Hepatocyte (in vitro differentiated cells): ENCODE data around the gene STPG1. TPM values are rescaled to one million over a fixed set of nuclear protein-coding genes. Genes with fewer than 3 reads are reported as not detected.

Source experiments
- DNase-seq: peaks from one replicate; pipeline ENCODE4 v3.0.0-alpha.2; 2016; ENCODE audit warnings: low spot score
- H2AFZ ChIP-seq: fragments of 200-600 bp; sonication (generic); 2 replicates; pipeline ENCODE4 v1.6.0; 2016; ENCODE audit warnings: antibody characterized with exemption, mild to moderate bottlenecking
- H3K27ac ChIP-seq: fragments of 200-600 bp; sonication (generic); 2 replicates; pipeline ENCODE4 v1.5.1; 2016; ENCODE audit warnings: mild to moderate bottlenecking
- H3K27me3 ChIP-seq: fragments of 200-600 bp; sonication (generic); 2 replicates; pipeline ENCODE4 v1.6.1; 2016
- H3K36me3 ChIP-seq: fragments of 200-600 bp; sonication (generic); replicated peaks from 2 replicates; pipeline ENCODE4 v1.5.1; 2016; ENCODE audit warnings: low read depth; ENCODE audit not compliant: insufficient read depth
- H3K4me1 ChIP-seq: fragments of 200-600 bp; sonication (generic); 2 replicates; pipeline ENCODE4 v1.5.1; 2016; ENCODE audit warnings: mild to moderate bottlenecking, moderate library complexity; ENCODE audit not compliant: insufficient read depth
- H3K4me2 ChIP-seq: fragments of 200-600 bp; sonication (generic); 2 replicates; pipeline ENCODE4 v1.6.0; 2016
- H3K4me3 ChIP-seq: fragments of 200-600 bp; sonication (generic); 2 replicates; pipeline ENCODE4 v1.5.1; 2016; ENCODE audit warnings: mild to moderate bottlenecking
- H3K79me2 ChIP-seq: fragments of 200-600 bp; sonication (generic); 2 replicates; pipeline ENCODE4 v1.6.0; 2017; ENCODE audit warnings: mild to moderate bottlenecking
- H3K9me2 ChIP-seq: fragments of 200-600 bp; sonication (generic); replicated peaks from 2 replicates; pipeline ENCODE4 v1.6.0; 2017; ENCODE audit warnings: mild to moderate bottlenecking; ENCODE audit not compliant: insufficient read depth
- H3K9me3 ChIP-seq: fragments of 200-600 bp; sonication (generic); 2 replicates; pipeline ENCODE4 v1.5.1; 2016; ENCODE audit warnings: low read depth, mild to moderate bottlenecking
- H4K20me1 ChIP-seq: fragments of 200-600 bp; sonication (generic); 2 replicates; pipeline ENCODE4 v1.6.0; 2016; ENCODE audit warnings: mild to moderate bottlenecking; ENCODE audit not compliant: insufficient read depth, poor library complexity, severe bottlenecking
- CTCF ChIP-seq: fragments of 200-600 bp; sonication (generic); IDR thresholded peaks from 2 replicates; pipeline ENCODE4 v1.5.1; 2016; ENCODE audit warnings: antibody characterized with exemption, mild to moderate bottlenecking; ENCODE audit not compliant: poor library complexity
- EZH2 ChIP-seq: fragments of 200-600 bp; sonication (generic); IDR thresholded peaks from 2 replicates; pipeline ENCODE4 v1.6.1; 2016; ENCODE audit warnings: antibody characterized with exemption, mild to moderate bottlenecking, borderline replicate concordance
- EZH2phosphoT487 ChIP-seq: fragments of 200-600 bp; sonication (generic); IDR thresholded peaks from one replicate; pipeline ENCODE4 v1.6.1; 2018; ENCODE audit warnings: antibody characterized with exemption, mild to moderate bottlenecking, low read depth, moderate library complexity; ENCODE audit not compliant: unreplicated experiment, severe bottlenecking
- WGBS: methylation state at CpG from one replicate; pipeline ENCODE4 v1.1.6; 2016; ENCODE audit warnings: low lambda C conversion rate; ENCODE audit errors: missing lambda C conversion rate; 5-methylcytosine and 5-hydroxymethylcytosine counted together
- polyA plus RNA-seq: library from polyadenylated mRNA; unstranded; fragments of >200 nt; fragmentation: Nextera tagmentation; extraction: Ambion mirVana; gene quantifications from 2 replicates; pipeline ENCODE4 v1.2.1, GENCODE V29; 2016
- total RNA-seq: library from RNA; depleted of rRNA; stranded (reverse); fragments of >200 nt; gene quantifications from 2 replicates; pipeline ENCODE4 v1.2.3, GENCODE V29; 2014

STPG1 gene
- total and polyA plus RNA-seq, 2 experiments from 2014 or later = 3.5 to 4.3 TPM

GRCh38 chr1:24440436-24440835 lies 26.9 kb upstream of the STPG1 start:
- no peak for TF ChIP-seq CTCF
- TF ChIP-seq EZH2phosphoT487 = no peak
- no peak for TF ChIP-seq EZH2
- no peaks in the 10 kb centered on the region for H3K36me3 ChIP-seq
- H2AFZ ChIP-seq = no peak overlapping the region
- no peaks in the 10 kb centered on the region for H3K27me3 ChIP-seq
- 76% methylated on average over 2 of the region's 2 CpGs for WGBS
- H3K79me2 ChIP-seq = no peaks in the 10 kb centered on the region
- H3K4me3 ChIP-seq = no peak overlapping the region
- H3K4me2 ChIP-seq = no peak overlapping the region
- H3K9me2 ChIP-seq = no peaks in the 10 kb centered on the region
- H3K27ac ChIP-seq = no peak overlapping the region
- no peaks in the 10 kb centered on the region for H3K9me3 ChIP-seq
- no peaks in the 10 kb centered on the region for H3K4me1 ChIP-seq
- no peaks in the 10 kb centered on the region for H4K20me1 ChIP-seq
- no peak for DNase-seq

- Histone ChIP-seq H3K4me2 (no peak overlapping the region), H2AFZ (no peak overlapping the region), H3K79me2 (no peaks in the 10 kb centered on the region), H3K9me2 (no peaks in the 10 kb centered on the region), H3K9me3 (no peaks in the 10 kb centered on the region), H3K4me1 (no peaks in the 10 kb centered on the region), H4K20me1 (no peaks in the 10 kb centered on the region), H3K27ac (no peak overlapping the region), H3K4me3 (no peak overlapping the region), H3K36me3 (no peaks in the 10 kb centered on the region), H3K27me3 (no peaks in the 10 kb centered on the region)
- TF ChIP-seq EZH2phosphoT487 (no peak), EZH2 (no peak), CTCF (no peak)
- WGBS = 37% methylated on average over 9 of the region's 9 CpGs
- no peak for DNase-seq
Measured at GRCh38 chr1:24438423-24438901, 24.9 kb upstream of the STPG1 start.

GRCh38 chr1:24437631-24438396 lies 24.2 kb upstream of the STPG1 start:
- no peaks in the 10 kb centered on the region for H3K79me2 ChIP-seq
- no peak for DNase-seq
- no peak overlapping the region for H2AFZ ChIP-seq
- no peaks in the 10 kb centered on the region for H3K9me2 ChIP-seq
- no peaks in the 10 kb centered on the region for H3K9me3 ChIP-seq
- no peak overlapping the region for H3K4me2 ChIP-seq
- no peak overlapping the region for H3K4me3 ChIP-seq
- H4K20me1 ChIP-seq = no peaks in the 10 kb centered on the region
- no peaks in the 10 kb centered on the region for H3K27me3 ChIP-seq
- H3K36me3 ChIP-seq = no peaks in the 10 kb centered on the region
- H3K27ac ChIP-seq = no peak overlapping the region
- WGBS = 91% methylated on average over 9 of the region's 9 CpGs
- TF ChIP-seq EZH2phosphoT487 (no peak), EZH2 (no peak), CTCF (no peak)
- no peaks in the 10 kb centered on the region for H3K4me1 ChIP-seq
